HG03342 (cell line): ENCODE data around the gene CDH4.

Experiments
- ATAC-seq: cut with Tn5 transposase; IDR thresholded peaks from one replicate; pipeline ENCODE4 v1.9.1; 2021; ENCODE audit warnings: mild to moderate bottlenecking, moderate library complexity; ENCODE audit not compliant: unreplicated experiment

Gene CDH4

DNA sequence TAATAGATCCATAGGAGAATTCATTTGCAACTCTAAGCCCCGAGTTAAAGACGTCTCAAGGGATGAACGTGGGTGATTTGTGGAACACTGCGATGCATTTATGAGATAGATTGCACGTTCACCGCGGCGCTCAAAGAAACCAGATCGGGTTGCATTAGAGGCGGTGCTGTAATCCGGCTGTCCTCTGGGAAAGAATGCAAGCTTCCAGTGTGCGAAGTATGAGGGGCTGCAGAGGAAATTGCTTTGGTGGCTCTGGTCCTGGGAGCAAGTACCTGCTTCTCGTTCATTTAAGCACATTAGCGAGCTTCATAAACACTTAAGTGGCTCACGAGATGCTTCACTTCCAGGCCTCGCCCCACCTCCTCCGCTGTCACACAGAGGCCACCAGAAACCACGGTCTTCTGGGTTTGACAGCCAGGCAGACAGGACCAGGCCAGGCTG, 182.3 kb downstream of the CDH4 start:
- ATAC-seq: no peak

DNA sequence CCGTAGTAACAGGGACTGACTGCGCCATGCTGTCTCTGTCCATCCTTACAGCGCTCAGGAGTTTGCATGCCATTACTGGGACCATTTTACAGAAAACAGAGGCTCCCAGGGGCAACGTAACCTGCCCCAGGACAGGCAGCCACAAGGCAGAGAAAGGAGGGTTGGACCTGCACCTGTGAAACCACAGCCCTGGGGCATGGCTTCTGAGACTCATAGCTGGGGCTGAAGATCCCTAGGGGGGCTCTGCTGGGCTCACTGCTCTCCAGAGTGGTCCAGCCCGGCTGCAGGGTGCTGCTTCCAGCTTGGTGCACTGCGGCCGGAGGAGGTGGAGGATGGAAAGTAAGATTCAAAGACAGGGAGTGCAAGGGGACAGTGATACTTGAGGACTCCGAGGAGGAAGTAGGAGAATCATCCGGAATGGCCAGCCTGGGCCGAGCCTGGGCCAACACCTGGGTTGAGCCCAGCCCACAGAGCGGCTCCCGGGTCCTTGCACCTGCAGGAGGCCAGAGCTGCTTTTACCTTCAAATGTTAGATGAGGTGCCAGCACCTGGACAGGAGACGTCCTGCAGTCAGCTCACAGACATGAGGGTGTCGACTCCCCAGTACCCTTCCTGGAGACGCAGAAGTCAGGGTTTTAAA, 183.2 kb downstream of the CDH4 start:
- no peak for ATAC-seq

DNA sequence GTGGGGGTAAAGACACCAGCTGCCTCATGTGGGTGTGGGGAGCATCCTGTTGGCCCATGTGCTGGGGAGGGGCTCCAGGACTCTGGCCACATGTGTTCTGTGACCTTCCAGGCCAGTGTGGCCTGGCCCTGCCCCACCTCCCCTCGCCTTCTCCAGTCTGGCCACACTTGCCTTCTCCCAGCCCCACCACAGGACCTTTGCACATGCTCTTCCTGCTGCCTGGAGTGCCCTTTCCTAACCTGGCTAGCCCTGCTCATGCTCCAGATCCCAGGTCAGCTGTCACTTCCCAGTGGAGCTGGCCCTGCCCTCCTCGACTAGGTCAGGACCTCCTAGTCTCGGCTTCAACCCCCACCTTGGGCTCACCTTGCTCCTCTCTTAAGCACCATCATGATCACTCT, 183.8 kb downstream of the CDH4 start:
- no peak for ATAC-seq

DNA sequence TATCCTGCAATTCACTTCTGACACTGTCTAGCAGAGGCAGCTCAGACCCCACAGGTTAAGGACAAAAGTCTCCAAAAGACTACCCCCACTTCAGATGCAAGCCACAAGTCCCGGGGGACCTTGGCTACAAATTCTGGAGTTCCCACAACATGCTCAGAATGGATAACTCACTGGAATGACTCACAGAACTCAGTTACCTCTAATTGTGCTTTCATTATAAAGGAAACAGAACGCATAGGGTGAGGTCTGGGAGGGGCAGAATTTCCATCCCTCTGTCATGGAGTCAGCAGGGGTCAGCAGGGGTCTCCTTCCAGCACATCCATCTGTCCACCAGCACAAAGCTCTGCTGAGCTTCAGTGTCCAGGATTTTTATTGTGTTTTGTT, 184.2 kb downstream of the CDH4 start:
- ATAC-seq: no peak

DNA sequence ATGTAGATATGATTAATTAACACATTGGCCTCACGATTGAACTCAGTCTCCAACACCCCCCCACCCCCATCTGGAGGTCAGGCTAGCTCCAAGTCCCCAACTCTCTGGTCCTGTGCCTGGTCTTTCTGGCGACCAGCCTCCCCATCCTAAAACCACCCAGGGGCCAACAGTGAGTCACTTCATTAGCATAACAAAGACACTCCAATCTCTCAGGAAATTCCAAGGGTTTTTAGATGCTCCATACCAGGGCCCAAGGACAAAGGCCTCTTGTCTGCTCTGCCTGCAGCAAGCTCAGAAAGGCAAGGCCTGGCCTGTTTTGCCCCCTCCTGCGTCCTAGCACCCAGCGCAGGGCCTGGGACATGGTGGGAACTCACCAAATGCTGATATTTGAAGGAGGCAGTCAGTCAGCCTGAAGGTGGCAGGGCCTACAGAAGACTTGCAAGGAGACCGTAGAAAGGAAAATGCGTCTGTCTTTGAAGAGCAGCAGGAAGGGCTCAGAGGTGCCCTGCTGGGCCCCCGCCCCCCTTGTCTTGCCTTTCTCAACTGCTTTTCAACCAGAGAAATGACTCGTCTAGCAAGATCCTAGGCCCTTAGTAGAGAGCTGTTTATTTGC, 184.7 kb downstream of the CDH4 start:
- no peak for ATAC-seq

DNA sequence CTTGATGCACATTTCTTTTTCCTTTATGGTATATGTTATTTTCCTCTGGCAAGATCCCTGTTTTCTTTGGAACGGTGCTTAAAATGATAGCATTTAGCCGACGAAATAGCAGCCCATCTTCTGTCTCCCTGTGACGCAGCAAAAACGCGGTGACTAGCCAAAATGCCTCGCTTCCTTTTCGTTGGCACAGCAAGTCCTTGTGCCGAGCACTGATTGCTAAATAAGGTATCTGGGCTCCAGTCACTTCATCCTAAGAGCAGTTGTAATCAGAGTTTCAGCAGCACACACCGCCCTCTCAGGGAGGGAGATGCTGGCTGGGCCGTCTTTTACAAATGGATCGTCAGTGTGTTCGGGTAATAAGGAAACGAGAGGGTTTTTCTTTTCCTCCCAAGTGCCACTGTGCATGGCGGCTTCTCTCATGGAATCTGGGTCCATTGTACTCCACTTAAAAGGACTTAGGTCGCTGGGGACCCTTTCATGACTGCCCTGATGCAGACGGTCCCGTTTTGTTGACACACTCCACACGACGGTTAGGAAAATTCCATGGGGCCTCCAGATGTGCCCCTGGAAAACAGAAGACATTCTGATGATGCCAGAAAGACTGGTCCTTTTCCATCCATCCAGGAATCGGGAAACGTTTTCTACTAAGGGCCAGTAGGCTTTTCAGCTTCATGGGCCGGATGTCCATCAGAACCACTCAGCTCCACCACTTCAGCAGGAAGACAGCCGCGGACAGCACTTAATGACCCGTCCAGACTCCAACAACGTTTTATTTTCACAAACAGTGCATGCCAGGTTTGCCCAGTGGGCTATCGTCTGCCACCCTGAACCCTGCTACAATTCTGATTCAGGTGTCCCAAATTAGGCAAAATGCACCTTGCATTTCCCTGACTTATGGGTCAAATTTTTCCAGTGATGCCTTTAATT, 185.5 kb downstream of the CDH4 start:
- no peak for ATAC-seq

DNA sequence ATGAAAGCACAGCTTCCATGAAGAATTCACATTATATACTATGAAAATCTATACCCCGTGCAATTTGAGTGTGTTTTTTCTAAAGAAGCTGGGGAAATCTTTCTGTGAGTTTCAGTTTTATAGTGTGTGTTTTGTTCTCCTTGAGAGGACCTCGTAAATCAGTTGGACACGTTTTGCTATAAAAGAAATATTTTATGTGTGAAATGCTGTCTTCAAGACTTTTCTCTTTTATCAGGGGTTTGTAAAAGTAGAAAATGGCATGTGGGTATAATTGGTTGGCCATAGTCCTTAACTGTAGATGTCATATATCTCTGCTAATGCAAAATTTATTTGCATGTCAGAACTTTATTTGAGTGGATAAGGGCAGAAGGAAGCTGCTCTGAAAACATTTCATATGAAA, 186.2 kb downstream of the CDH4 start:
- no peak for ATAC-seq

DNA sequence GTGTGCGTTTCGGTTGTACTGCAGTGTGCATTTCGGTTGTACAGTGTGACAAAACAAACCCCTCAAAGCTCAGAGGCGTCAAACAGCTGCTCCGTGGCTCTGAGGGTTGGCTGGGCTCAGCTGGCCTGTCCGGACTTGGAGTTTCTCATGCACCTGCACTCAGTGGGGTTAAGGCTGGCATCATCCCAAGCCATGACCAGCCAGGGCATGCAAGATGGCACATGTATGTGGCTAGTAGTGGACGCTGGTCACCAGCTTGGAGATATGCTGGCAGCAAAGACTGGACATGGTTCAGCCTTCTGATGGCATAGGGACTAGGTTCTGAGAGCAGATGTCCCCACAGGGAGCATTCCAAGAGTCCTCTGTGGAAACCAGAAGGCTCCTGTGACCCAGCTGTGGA, 187.2 kb downstream of the CDH4 start:
- ATAC-seq: no peak

DNA sequence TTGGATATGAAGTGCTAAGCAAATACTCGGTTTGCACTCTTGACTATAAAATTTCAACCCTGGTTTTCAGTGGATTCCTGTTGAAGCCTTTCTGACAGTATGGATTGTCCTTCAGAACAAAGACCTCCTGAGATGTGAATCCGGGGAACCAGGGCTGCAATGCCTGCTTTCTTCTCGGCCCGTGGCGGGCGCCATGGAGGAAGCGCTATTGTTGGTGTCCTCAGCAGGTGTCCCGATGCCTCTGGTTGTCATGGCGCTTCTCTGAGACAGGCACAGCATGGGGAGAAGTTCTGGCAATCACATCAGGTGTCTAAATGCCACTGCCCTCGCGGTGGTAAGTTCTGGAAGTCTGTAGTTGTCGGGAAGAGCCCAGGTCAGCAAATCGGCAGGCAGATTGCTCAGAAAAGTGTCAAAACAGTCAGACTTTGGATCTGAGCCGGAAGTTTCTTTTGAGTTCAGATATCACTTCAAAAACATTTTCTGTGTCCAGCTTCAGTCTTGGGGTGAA, 188.5 kb downstream of the CDH4 start:
- no peak for ATAC-seq

DNA sequence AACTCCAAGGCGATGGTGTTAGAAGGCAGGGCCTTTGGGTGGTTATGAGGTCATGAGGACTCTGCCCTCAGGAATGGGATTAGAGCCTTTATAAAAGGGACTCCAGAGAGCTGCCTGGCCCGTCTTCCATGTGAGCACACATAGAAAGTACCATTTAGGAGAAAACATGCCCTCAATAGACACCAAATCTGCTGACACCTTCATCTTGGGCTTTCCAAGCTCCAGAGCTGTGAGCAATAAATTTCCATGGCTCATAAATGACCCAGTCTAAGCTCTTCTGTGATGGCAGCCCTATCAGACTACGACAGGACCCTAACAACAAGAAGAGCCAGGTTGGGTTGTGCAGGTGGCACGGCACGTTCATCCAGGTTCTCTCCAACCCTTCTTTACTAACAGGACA, 189.5 kb downstream of the CDH4 start:
- ATAC-seq: no peak

DNA sequence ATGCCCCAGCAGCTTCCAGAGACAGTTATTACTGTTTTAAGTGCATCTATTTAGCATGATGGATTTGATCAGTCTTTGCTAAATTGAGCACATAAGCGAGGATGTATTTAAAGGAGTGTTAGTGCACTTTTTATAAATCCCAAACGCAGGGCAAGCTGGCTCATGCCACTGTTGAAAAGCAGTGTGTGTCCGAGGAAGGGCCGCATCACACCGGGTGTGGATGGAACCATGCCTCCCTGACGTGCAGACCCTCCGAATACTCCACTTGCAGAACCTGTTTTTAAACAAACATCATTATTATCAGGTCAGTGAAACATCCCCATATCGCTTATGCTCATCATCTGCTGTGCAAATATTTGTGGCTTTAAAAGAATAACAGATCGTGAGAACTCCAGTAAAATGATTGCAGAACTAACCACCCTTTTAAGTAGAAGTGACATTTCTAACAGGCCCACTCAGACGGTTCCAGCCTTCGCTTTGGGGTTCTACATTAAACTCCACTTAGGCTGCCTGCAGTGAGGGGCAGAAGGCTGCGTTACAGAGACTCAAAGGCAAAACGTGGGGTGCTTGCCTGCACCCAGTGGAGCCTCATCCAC, 190.1 kb downstream of the CDH4 start:
- no peak for ATAC-seq

DNA sequence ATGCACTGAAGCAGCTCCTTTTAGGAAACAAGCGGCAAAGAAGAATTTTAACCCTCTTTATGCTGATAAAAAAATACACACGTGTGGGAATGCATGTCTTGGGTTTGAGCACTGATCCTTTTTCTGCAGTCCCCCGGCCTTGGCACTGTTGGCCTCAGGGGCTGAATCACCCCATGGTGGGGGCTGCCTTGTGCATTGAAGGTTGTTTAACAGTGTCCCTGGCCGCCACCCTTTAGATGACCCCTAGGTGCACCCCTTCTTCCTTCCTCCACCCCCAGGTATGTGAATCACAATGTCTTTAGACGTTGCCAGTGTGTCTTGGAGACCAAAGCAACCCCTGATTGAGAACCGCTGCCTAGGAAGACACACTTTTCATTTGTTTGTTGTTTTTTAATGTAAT, 190.7 kb downstream of the CDH4 start:
- ATAC-seq: no peak

DNA sequence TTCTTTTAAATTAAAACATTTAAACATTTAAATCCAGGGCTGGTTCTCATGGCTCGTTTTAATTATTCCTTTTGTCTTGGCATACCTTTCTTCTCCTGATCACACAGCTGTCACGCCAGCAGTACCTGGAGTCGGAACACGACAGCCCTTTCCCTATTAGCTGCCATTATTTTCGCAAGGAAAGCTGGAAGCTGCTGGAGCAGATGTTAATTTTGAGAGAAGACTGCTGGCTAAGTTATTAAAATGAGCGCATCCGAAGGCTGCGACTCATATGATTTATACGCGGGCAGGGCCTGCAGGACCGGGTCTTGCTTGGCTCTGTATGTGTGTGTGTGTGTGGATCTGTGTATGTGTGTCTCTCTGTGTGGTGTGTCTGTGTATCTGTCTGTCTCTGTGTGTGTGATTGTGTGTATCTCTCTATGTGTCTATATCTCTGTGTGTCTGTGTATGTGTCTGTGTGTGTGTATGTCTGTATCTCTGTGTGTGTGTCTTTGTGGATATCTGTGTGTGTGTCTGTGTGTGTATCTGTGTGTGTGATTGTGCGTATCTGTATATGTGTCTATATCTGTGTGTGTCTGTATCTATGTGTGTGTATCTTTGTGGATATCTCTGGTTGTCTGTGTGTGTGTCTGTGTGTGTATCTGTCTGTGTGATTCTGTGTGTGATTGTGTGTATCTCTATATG, 191.5 kb downstream of the CDH4 start:
- no peak for ATAC-seq

DNA sequence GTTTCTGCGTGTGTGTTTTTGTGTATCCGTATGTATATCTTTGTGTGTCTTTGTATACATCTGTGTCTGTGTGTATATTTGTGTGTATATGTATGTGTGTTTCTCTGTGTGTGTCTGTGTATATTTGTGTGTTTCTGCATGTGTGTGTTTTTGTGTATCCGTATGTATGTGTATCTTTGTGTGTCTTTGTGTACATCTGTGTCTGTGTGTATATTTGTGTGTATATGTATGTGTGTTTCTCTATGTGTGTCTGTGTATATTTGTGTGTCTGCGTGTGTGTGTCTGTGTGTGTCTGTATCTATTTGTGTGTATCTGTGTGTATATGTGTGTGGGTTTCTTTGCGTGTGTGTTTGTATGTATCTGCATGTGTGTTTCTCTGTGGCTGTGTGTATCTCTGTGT, 192.6 kb downstream of the CDH4 start:
- no peak for ATAC-seq

DNA sequence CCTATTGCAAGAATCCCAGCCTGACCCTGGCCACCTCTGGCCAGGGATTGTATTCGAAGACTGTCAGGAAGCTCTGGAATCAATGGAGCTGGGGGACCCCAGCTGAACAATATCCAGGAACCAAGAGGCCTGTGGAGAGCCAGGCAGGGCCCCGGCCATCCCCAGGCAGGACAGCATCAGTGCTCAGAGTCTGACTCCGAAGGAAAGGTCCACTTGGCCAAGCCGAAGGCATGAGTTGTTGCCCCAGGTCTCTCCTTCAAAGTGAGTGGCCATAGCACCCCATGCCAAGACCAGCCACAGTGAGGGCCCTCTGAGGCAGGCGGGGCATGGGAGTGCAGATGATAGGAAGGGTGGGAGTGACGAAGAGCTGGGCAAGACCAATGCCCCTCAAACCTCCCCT, 193.1 kb downstream of the CDH4 start:
- no peak for ATAC-seq

DNA sequence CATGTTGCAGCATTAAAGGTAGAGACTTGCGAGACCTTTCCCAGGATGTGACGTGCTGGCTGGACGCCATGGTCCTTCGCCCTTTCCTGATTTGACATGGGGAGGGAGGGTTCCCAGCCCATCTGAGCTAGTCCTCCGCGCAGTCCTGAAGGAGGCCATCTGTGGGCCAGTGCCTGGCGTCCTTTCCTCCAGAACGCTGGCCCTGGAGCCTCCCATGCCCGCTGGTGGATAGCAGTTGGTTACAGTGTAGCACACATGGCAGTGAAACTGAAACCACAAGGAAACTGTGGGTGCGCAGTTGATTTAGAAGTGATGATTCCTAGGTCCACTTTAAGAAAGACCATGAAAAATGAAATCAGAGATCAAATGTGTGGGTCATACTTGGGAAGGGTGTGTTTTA, 193.7 kb downstream of the CDH4 start:
- ATAC-seq: no peak

DNA sequence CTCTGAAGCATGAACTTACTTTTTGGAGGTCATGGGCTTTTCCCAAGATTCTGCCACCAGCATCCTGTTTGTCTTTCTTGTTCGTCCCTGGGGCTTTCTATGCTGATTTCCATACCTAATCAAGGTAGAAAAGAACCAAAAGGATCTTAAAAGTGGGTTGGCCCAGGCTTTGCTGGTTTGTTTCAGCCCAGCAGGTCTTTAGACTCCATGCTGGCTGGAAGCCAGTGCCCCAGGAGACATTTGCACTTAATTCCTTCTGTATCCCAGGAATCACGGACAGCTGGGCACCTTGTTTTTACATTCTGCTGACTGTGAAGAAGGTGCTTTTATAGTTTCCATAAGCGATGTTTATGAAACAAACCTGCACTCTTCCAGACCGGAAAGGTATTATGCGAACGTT, 195.9 kb downstream of the CDH4 start:
- no peak for ATAC-seq

DNA sequence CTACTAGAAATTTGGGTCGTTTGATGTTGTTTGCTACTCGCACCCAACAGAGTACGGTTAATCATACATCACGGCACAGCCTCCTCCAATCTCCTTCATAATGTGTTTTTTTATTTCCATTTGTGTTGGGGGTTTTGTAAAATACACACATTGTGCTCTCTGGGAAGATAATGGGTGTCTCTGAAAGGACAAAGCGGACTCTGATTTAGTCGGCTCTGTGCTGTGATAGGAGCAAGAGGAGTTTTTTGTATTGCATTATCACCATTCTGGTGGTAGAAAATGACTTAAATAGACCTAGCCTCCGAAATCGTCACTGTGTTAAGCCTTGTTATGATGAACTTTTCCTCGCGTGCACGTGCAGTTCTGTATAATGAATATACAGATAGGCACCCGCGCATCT, 196.3 kb downstream of the CDH4 start:
- no peak for ATAC-seq

DNA sequence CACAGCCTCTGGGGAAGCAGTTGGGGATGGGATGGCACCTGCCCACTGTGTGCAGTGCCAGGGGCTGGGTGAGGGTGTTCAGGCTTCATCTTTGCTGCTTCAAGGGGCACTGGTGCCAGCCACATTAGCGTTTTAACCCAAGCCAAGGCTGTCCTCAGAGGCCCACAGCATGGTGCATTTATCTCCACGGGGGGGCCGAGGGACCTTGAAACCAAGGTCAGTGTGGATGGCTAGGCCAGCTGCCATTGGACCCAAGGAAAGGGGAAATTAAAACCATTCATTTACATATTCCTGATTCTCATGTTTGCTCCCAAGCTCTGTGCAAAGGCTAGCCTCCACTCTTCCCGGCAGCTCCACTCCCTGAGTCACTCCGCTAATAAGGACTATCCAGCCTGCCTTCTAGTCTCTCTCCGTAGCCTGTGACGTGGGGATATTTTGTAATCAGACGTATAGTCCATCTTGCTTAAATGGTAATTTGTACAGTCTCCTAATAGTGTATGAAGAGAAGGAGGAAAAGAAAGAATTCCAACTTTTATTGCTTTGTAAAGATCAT, 197.1 kb downstream of the CDH4 start:
- no peak for ATAC-seq

DNA sequence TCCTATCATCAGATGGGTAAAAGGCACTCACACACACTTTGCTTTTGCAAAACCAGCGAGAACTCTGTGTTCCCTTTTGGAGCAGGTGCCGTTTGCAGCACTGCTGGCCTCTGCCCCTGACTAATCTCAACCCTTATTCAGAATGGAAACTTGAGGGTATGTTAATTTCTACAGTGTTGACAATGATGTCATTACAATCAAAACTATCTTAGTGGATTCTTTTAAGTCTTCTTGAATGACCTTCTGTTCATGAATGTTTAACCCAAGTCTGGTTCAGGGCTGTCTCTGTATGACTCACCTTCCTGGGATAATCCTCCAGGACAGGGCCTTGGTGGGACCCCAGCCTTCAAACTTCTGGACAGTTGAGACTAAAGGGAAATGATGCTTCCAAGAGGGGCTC, 197.9 kb downstream of the CDH4 start:
- no peak for ATAC-seq

DNA sequence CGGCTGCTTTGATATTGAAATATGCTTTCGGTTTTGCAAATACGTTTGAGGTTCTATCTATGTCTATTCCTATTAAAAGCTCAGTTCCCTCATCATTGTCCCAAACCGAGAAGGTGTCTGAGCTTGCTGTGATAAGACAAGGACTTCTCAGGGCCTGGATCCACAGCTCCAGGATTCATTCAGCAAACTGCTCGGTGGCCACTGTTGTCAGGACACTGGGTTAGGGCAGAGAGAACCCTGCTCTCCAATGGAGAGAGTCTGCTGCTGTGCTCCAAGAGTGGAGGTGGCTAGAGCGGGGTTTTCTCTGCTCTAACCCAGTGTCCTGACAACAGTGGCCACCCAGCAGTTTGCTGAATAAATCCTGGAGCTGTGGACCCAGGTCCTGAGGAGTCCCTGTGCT, 198.5 kb downstream of the CDH4 start:
- ATAC-seq: no peak
